SU-DHL-6 (cell line): ENCODE measurements around the gene IP6K3.

Source experiments
- H2AFZ ChIP-seq: fragments of 200-600 bp; sonication (generic); 2 replicates; pipeline ENCODE4 v1.6.1; 2014; ENCODE audit warnings: low read depth, mild to moderate bottlenecking, moderate library complexity, mixed read lengths, antibody characterized with exemption, low read length; ENCODE audit not compliant: severe bottlenecking
- H3F3A ChIP-seq: fragments of 200-600 bp; shearing (Covaris generic); 2 replicates; pipeline ENCODE4 v1.6.0; 2016; ENCODE audit warnings: antibody characterized with exemption, mild to moderate bottlenecking; ENCODE audit not compliant: insufficient read depth
- H3K27ac ChIP-seq: fragments of 200-600 bp; sonication (generic); 2 replicates; pipeline ENCODE4 v1.5.1; 2016; ENCODE audit warnings: low read depth, mild to moderate bottlenecking, low read length, moderate library complexity, mixed read lengths
- H3K27me3 ChIP-seq: fragments of 200-600 bp; sonication (generic), shearing (Covaris generic); 2 replicates; pipeline ENCODE4 v1.6.0; 2014; ENCODE audit warnings: mild to moderate bottlenecking, low read length
- H3K36me3 ChIP-seq: fragments of 200-600 bp; sonication (generic); 2 replicates; pipeline ENCODE4 v1.6.1; 2014; ENCODE audit warnings: mild to moderate bottlenecking, low read length, mixed read lengths
- H3K4me2 ChIP-seq: fragments of 300-600, 200-600 bp; shearing (Covaris generic), sonication (generic); 2 replicates; pipeline ENCODE4 v1.6.0; 2014; ENCODE audit warnings: low read length, low read depth, mild to moderate bottlenecking; ENCODE audit not compliant: poor library complexity, severe bottlenecking
- H3K4me3 ChIP-seq: fragments of 200-600 bp; sonication (generic); 2 replicates; pipeline ENCODE4 v1.5.1; 2014; ENCODE audit warnings: antibody characterized with exemption, low read length, mild to moderate bottlenecking, mixed read lengths; ENCODE audit not compliant: insufficient read depth, poor library complexity, severe bottlenecking
- H3K79me2 ChIP-seq: fragments of 200-600 bp; sonication (generic); 2 replicates; pipeline ENCODE4 v1.6.1; 2014; ENCODE audit warnings: mild to moderate bottlenecking, low read length, moderate library complexity; ENCODE audit not compliant: insufficient read depth
- H3K9ac ChIP-seq: fragments of 200-600 bp; sonication (generic); 2 replicates; pipeline ENCODE4 v1.7.0; 2014; ENCODE audit warnings: mild to moderate bottlenecking, low read length
- H3K9me2 ChIP-seq: fragments of 200-600 bp; sonication (generic); replicated peaks from 2 replicates; pipeline ENCODE4 v1.6.1; 2014; ENCODE audit warnings: low read length; ENCODE audit not compliant: insufficient read depth
- H3K9me3 ChIP-seq: fragments of 200-600 bp; sonication (generic); 2 replicates; pipeline ENCODE4 v1.6.1; 2014; ENCODE audit warnings: low read length, mixed read lengths; ENCODE audit not compliant: insufficient read depth
- H4K20me1 ChIP-seq: fragments of 200-600 bp; sonication (generic); 2 replicates; pipeline ENCODE4 v1.6.1; 2014; ENCODE audit warnings: low read depth, mild to moderate bottlenecking, antibody characterized with exemption, low read length, moderate library complexity, mixed read lengths
- CTCF ChIP-seq: fragments of 200-600 bp; sonication (generic); IDR thresholded peaks from one replicate; pipeline ENCODE4 v1.5.1; 2017; ENCODE audit warnings: antibody characterized with exemption, mild to moderate bottlenecking, low read length, moderate library complexity; ENCODE audit not compliant: insufficient read depth, poor library complexity, severe bottlenecking
- EZH2phosphoT487 ChIP-seq: fragments of 200-600 bp; sonication (generic), shearing (Covaris generic); conservative IDR thresholded peaks from 2 replicates; pipeline ENCODE4 v1.6.1; 2018; ENCODE audit warnings: mild to moderate bottlenecking, antibody characterized with exemption, low read length, moderate library complexity, mixed read lengths

IP6K3 gene

DNA sequence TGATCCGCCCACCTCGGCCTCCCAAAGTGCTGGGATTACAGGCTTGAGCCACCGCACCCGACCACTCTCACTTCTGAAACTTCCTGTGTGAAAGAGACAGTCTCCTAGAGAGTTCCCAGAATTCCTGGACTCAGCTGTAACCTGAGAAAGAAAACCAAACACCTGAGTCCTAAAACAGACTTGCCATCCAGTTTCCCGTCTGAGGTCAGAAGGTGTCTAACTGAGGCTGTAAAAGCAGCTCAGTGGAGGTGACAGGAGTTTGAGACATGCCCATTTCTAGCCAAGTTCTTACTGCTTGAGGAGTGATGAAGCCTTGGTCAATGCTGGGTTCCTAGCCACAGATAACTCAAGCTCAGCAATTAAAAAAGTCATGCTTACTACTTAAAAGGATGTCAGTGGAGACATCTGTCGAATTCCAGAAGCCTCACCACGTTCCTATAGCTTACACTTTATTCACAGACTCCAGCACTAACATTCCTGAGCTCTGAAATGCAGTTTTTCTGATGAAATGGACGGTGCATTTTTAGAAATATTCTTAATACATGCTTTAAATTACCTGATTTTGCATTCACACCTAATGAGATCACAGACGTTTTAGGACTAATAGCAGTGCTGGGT is 41.3 kb downstream of the IP6K3 start:
- Histone ChIP-seq H3F3A (peaks cover 11% of the 10 kb centered on the region), H2AFZ (no peak overlapping the region), H4K20me1 (no peaks in the 10 kb centered on the region), H3K36me3 (peaks cover 14% of the 10 kb centered on the region), H3K27ac (no peak overlapping the region), H3K79me2 (peaks cover 20% of the 10 kb centered on the region), H3K9ac (no peak overlapping the region), H3K4me2 (no peak overlapping the region), H3K27me3 (no peaks in the 10 kb centered on the region), H3K4me3 (no peak overlapping the region), H3K9me3 (no peaks in the 10 kb centered on the region), H3K9me2 (no peaks in the 10 kb centered on the region)
- no peak for TF ChIP-seq CTCF
- TF ChIP-seq EZH2phosphoT487 = no peak

DNA sequence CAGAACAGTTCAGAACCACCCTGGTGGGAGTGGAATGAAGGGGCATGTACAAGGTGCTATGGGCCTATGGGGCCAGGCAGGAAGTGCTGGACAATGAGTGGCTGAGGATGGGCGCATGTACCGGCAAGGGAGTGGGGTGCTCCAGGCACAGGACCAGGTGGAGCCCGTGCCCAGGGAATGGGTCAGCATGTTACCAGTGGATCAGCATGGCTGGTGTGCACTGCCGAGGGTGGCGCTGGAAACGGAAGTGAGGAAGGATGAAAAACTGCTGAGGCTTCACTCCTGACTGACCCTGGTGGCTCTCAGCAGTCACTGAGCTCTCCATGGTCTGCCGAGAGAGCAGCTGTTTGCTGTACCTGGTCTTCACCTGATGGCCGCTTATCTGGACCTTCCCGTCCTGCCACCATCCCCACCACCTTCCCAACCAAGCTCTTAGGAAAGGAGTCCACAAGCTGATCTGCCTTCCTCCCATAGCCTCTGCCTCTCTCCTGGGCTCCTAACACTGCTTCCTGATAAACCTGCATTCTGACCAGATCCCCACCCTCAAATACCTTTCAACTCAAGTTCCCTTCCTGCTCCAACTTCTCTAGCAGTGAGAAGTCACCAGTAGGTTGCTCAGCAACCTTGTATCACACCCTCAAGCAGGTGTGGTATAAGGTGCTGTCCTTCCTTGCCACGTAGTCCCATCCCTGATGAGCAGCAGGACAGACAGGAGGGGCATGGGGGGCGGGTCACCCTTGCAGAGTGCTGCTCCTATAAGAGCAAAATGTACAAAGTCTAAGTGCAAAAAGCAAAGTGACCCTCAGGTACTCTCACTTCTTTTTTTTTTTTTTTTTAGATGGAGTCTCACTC is 42.3 kb downstream of the IP6K3 start:
- H3K79me2 ChIP-seq = peaks cover 11% of the 10 kb centered on the region

DNA sequence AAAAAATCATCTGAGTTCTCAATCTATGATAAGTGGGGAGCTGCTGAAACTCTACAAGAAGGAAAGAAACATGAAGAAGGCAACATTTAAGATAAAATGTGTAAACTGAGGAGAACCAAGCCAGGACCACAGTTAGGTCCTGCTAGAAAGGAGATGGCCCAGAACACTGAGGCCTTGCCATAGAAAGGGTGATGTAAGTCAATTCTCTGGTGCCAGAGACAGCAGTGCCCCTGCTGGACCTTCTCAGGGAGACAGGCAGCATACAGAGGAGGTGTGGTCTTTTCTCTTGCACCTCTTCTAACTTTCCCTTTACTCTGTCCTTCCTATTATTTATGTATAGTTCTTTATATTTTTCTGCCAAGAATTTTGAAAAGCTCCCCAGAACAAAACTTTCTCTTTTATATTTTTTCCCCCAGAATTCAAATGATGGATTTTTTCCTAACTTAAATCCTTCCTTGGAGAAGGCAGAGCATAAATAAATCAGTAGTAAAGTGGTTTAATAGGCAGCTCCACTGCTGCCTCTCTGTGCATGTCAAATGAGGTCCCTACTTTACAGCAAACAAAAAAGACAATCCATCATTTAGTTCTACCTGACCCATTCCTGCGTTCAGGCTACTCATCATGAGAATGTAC is 44.2 kb downstream of the IP6K3 start:
- Histone ChIP-seq H3K9ac (no peak overlapping the region), H3K27ac (no peak overlapping the region), H2AFZ (no peak overlapping the region), H3K9me2 (no peaks in the 10 kb centered on the region), H3K4me3 (no peak overlapping the region), H4K20me1 (no peaks in the 10 kb centered on the region), H3K9me3 (no peaks in the 10 kb centered on the region), H3F3A (peaks cover 28% of the 10 kb centered on the region), H3K36me3 (peaks cover 3% of the 10 kb centered on the region; the same call in 1 of the 2 replicates), H3K4me2 (no peak overlapping the region), H3K27me3 (no peaks in the 10 kb centered on the region), H3K79me2 (0 out of 2 replicates have a peak, but pooled peaks cover 4% of the 10 kb centered on the region)
- TF ChIP-seq EZH2phosphoT487 (no peak), CTCF (peak; percentile 11)

More for the DNA sequence above, 42.3 kb downstream of the IP6K3 start:
- Histone ChIP-seq H2AFZ (no peak overlapping the region), H3K36me3 (peaks cover 11% of the 10 kb centered on the region; the same call in 1 of the 2 replicates), H3K9ac (no peak overlapping the region), H3K9me2 (no peaks in the 10 kb centered on the region), H3K9me3 (no peaks in the 10 kb centered on the region), H3F3A (peaks cover 18% of the 10 kb centered on the region), H4K20me1 (no peaks in the 10 kb centered on the region), H3K4me3 (no peak overlapping the region), H3K4me2 (no peak overlapping the region), H3K27ac (no peak overlapping the region), H3K27me3 (no peaks in the 10 kb centered on the region)
- TF ChIP-seq CTCF (no peak), EZH2phosphoT487 (no peak)
